Heart left ventricle (tissue), 16 donors: Measurements from ENCODE around the gene SEL1L. TPM values are rescaled to one million over a fixed set of nuclear protein-coding genes. Genes with fewer than 3 reads are reported as not detected.

Experiments
- ATAC-seq, 4 donors: fragments of 200-7000 bp; cut with Tn5 transposase; one replicate each; pipeline ENCODE4 v1.9.1; 2020 to 2022; ENCODE audit warnings: moderate library complexity in 4 of 4, mild to moderate bottlenecking in 3 of 4, moderate number of reproducible peaks in 1 of 4
- DNase-seq, 5 donors: peaks; one replicate each; pipeline ENCODE4 v3.0.0-alpha.2; 2020
- H3K27ac ChIP-seq, 12 donors: fragments of 200-600 bp; sonication (generic) in 4 of 12; one replicate each; pipeline versions ENCODE4 v1.5.0 to v1.8.0; 2016 to 2022; ENCODE audit warnings: mild to moderate bottlenecking in 2 of 12
- H3K27me3 ChIP-seq, 9 donors: fragments of 200-600 bp; sonication (generic) in 2 of 9; one replicate each; pipeline versions ENCODE4 v1.5.1 to v1.8.0; 2016 to 2022; ENCODE audit warnings: mild to moderate bottlenecking in 3 of 9
- H3K36me3 ChIP-seq, 9 donors: fragments of 200-600 bp; sonication (generic) in 2 of 9; one replicate each; pipeline versions ENCODE4 v1.5.0 to v1.8.0; 2018 to 2022; ENCODE audit warnings: mild to moderate bottlenecking in 2 of 9
- H3K4me1 ChIP-seq, 12 donors: fragments of 200-600 bp; sonication (generic) in 4 of 12; one replicate each; pipeline versions ENCODE4 v1.5.0 to v1.8.0; 2016 to 2022; ENCODE audit warnings: mild to moderate bottlenecking in 3 of 12
- H3K4me3 ChIP-seq, 12 donors: fragments of 200-600 bp; sonication (generic) in 4 of 12; one replicate each; pipeline versions ENCODE4 v1.5.0 to v1.8.0; 2017 to 2022; ENCODE audit warnings: mild to moderate bottlenecking in 9 of 12, moderate library complexity in 4 of 12
- H3K9me3 ChIP-seq, 12 donors: fragments of 200-600 bp; sonication (generic) in 4 of 12; one replicate each; pipeline versions ENCODE4 v1.5.0 to v1.8.0; 2016 to 2022; ENCODE audit warnings: mild to moderate bottlenecking in 1 of 12
- POLR2A ChIP-seq, 2 donors: fragments of 450-650 bp; IDR thresholded peaks; one replicate each; pipeline ENCODE4 v1.6.1; 2017; ENCODE audit warnings: antibody characterized with exemption in 2 of 2, mild to moderate bottlenecking in 2 of 2, moderate library complexity in 2 of 2
- WGBS, 4 donors: extraction: QIAGEN DNeasy Blood & Tissue Kit in 2 of 4; methylation state at CpG; one replicate each; pipeline versions ENCODE4 v1.1.5 to v1.1.7; 2013 to 2018; 5-methylcytosine and 5-hydroxymethylcytosine counted together
- intact Hi-C, 10 donors: fragments of 100-400 bp; cut with DNase I; formaldehyde crosslinking; loops; one replicate each; pipeline versions ENCODE4 v1.11.1 to v1.14.2; 2022
- polyA plus RNA-seq, 2 donors: library from polyadenylated mRNA; stranded (reverse); fragments of 200-250 nt; gene quantifications; one replicate each; pipeline ENCODE4 v1.2.3, GENCODE V29; 2013
- total RNA-seq, 9 donors: library from RNA; depleted of rRNA in 2 of 9; stranded (reverse); fragments of >200 nt in 2 of 9; fragmentation: NEBNext Ultra II Directional in 3 of 9; extraction: Animal tissue kit (Norgen Biotek cat#: 25700) in 3 of 9; gene quantifications; one replicate each; pipeline versions ENCODE4 v1.1.0 to v1.2.4, GENCODE V29; 2016 to 2023
- TF ChIP-seq, protein P1 (sequence below), 12 donors: fragments of 200-600 bp; sonication (generic) in 4 of 12; IDR thresholded peaks; one replicate each; pipeline versions ENCODE4 v1.5.0 to v1.8.0; 2018 to 2022; ENCODE audit warnings: antibody characterized with exemption in 12 of 12, mild to moderate bottlenecking in 5 of 12
- donor health status: ischemic (EF 13 %, LVEDD 7.1; RV severe dilation, severe dysfunction).
- donor health status: healthy with polysubstance abuse.
- donor health status: DM: no; HTN: yes; CAD: no.
- donor health status: DM: no; HTN: no; CAD: no.
- donor health status: ischemic (EF 25% LVEDD 6.9; RV normal size, moderate dysfunction).
- donor health status: ischemic (EF 25% LVEDD 5.7; RV mildly dilated, moderate dysfunction).
- donor health status: healthy.
- donor health status: DM: yes; HTN: yes; CAD: no.
- donor health status: ischemic (EF 35%, LVEDD 5.7; RV mildly dilated, moderate dysfunction).
- donor health status: nonischemic (EF 11% LVEDD 7.7; RV severe dilation, severe dysfunction).
- donor health status: DM: yes; HTN: yes; CAD: no.
- donor health status: PGD.
- donor health status: ischemic (EF 29% LVEDD 5.4; RV normal size, mild dysfunction).
- donor health status: nonischemic (EF 23%, LVEDD 6.1; RV moderate dilation, normal function).

Gene SEL1L
- total and polyA plus RNA-seq, 11 donors, result 9.4 to 86.5 (median 57.1) TPM

DNA sequence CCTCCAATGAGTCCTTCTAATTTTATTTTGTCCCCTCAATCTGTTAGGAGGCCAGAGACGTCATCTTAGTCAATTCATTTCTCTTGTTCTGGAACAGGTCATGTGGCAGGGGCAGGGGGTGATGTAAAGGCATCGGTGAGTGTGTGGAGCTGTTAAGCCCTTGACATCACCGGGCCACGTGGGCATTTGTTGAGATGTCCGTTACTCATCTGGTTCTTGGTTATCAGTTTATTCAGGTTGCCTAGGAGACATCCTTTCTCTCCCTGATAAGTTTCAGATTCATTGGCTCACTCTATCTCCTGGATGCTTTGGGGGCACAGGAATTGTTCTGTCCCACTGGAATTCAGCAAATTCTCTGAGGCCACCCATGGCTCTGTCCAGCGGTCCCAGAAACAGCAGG is 33.6 kb upstream of the SEL1L start:
- TF ChIP-seq POLR2A (IDR thresholded peaks at IDR 0.05), result no peak
- TF ChIP-seq, protein P1, sequence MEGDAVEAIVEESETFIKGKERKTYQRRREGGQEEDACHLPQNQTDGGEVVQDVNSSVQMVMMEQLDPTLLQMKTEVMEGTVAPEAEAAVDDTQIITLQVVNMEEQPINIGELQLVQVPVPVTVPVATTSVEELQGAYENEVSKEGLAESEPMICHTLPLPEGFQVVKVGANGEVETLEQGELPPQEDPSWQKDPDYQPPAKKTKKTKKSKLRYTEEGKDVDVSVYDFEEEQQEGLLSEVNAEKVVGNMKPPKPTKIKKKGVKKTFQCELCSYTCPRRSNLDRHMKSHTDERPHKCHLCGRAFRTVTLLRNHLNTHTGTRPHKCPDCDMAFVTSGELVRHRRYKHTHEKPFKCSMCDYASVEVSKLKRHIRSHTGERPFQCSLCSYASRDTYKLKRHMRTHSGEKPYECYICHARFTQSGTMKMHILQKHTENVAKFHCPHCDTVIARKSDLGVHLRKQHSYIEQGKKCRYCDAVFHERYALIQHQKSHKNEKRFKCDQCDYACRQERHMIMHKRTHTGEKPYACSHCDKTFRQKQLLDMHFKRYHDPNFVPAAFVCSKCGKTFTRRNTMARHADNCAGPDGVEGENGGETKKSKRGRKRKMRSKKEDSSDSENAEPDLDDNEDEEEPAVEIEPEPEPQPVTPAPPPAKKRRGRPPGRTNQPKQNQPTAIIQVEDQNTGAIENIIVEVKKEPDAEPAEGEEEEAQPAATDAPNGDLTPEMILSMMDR (IDR thresholded peaks at IDR 0.05), result no peak
- H3K36me3 ChIP-seq, result no peaks in the 10 kb centered on the region
- H3K9me3 ChIP-seq, result no peaks in the 10 kb centered on the region
- peaks cover 0 to 6% (median 0%) of the 10 kb centered on the region in 9 donors for H3K27me3 ChIP-seq
- no peaks in the 10 kb centered on the region for H3K4me1 ChIP-seq
- no peak overlapping the region for H3K27ac ChIP-seq
- no peak for DNase-seq
- no peak for ATAC-seq
- WGBS, 4 donors, result 30 to 37% (median 32%) methylated on average over 6 of the region's 6 CpGs
- intact Hi-C loops, result no loop called here
- H3K4me3 ChIP-seq, result no peak overlapping the region

DNA sequence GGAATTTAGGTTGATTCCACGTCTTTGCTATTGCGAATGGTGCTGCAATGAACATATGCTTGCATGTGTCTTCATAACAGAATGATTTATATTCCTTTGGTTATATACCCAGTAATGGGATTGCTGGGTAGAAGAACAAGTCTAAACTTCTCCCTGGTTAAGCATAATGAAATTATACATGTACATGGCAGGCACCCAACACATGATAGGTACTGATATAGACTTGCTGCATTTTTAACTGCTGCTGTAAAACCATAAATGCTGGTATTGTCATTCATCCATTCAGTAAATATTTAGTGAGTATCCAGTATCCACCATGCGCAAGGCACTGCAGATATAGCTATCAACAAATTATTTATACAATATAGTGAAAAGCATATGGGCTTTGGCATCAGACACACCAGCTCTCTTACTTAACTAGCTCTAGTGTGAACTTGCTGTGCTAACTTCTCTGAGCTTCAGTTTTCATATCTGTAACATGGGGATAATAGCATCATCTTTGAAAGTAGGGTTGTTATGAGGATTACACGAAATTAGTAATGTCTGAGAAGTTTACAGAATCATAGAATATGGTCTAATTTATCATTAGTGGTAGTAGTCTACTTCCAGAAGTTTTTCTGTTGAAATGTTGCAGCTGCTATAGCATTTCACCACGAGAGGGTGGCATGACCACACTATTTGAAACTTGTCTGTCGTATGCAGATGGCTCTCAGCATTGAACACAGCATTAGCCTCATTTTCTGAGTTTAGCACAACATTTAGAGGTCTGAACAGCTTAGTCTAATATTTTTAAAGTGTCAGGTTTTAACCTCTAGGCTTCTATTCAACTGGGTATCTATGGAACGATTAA is 32.0 kb upstream of the SEL1L start:
- intact Hi-C loops, result no loop called here
- Histone ChIP-seq H3K4me3 (no peak overlapping the region), H3K9me3 (no peaks in the 10 kb centered on the region), H3K36me3 (no peaks in the 10 kb centered on the region), H3K27ac (no peak overlapping the region), H3K4me1 (no peaks in the 10 kb centered on the region), H3K27me3 (peaks cover 0 to 6% (median 0%) of the 10 kb centered on the region in 9 donors)
- DNase-seq, result no peak
- ATAC-seq, result no peak
- WGBS, 4 donors, result 41 to 51% (median 44%) methylated on average over 7 of the region's 7 CpGs
- no peak for TF ChIP-seq POLR2A (IDR thresholded peaks at IDR 0.05)
- TF ChIP-seq, protein P1 (IDR thresholded peaks at IDR 0.05), result peak; percentile 22 to 65 (median 48)

DNA sequence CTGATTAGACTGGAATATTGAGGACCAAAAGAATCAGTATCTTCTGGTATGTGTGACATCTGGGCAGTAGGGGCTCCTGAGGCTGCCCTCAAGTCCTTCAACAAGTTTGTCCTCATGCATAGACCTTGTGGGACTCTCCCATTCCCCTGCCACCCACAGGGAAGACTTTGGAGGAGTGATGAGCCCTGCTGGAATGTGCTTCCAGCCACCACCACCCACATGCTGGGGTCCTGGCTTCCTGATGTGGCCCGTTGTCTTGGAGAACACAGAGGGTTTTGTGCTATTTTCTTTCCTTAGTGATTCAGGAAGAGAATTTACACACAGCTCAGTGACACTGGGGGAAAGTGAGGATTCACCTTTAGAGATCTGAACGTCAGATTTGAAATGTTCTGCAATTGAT is 29.2 kb upstream of the SEL1L start:
- WGBS, 4 donors, result 26 to 46% (median 38%) methylated on average over 2 of the region's 2 CpGs
- intact Hi-C loops, result no loop called here
- peaks cover 0 to 6% (median 0%) of the 10 kb centered on the region in 9 donors for H3K27me3 ChIP-seq
- H3K4me1 ChIP-seq, result no peaks in the 10 kb centered on the region
- H3K9me3 ChIP-seq, result peaks cover 0 to 5% (median 0%) of the 10 kb centered on the region in 12 donors
- no peaks in the 10 kb centered on the region for H3K36me3 ChIP-seq
- TF ChIP-seq POLR2A (IDR thresholded peaks at IDR 0.05), result no peak
- TF ChIP-seq, protein P1 (IDR thresholded peaks at IDR 0.05), result no peak
- ATAC-seq (no peak), DNase-seq (no peak)
- H3K27ac ChIP-seq, result no peak overlapping the region
- H3K4me3 ChIP-seq, result no peak overlapping the region

DNA sequence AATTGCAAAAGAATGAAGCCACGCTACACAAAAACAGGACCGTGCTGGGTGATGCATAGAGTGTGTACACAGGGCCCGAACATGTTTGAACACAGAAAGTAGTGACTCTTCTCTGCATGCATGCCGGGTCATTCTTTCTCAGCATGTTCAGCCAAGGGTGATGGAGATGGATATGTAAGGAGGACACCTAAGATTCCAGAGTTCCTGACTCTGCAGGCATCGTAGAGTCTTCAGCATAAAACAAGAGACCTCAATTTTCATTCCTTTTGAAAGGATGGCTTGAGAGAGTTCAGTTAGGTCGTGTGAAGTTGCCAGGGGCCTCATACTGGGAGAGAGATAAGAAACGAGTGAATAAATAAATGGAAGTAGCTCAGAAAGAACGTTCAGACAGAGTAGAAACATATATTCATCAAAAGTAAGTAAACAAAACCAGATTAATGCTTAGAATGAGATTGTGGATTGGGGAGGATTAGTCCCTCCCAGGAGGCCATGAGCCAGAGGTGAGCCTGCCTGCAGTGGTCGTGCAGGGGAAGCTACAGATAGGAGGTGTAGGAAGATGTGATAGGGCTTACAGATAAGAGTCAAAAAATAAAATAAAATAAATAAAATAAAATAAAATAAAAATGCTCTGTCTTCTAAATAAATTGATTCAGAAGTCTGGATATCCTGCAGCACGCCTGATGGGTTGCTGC is 27.6 kb upstream of the SEL1L start:
- ATAC-seq (no peak), DNase-seq (no peak)
- intact Hi-C loops, result no loop called here
- TF ChIP-seq POLR2A (IDR thresholded peaks at IDR 0.05), result no peak
- TF ChIP-seq, protein P1 (IDR thresholded peaks at IDR 0.05), result no peak
- Histone ChIP-seq H3K4me3 (no peak overlapping the region), H3K27me3 (no peaks in the 10 kb centered on the region), H3K9me3 (peaks cover 0 to 5% (median 0%) of the 10 kb centered on the region in 12 donors), H3K27ac (no peak overlapping the region), H3K36me3 (no peaks in the 10 kb centered on the region), H3K4me1 (no peaks in the 10 kb centered on the region)
- WGBS, 4 donors, result 48 to 53% (median 52%) methylated on average over 10 of the region's 10 CpGs
